Measurements from ENCODE around the gene DYNLL2. TPM values are rescaled to one million over a fixed set of nuclear protein-coding genes. Genes with fewer than 3 reads are reported as not detected.

Gene DYNLL2
- total and polyA plus RNA-seq, 9 of the 15 experiments (the other 6 are each of a cell fraction or from before 2014, with no cell fraction given): 1.8 to 24.5 (median 13.0) TPM

DNA sequence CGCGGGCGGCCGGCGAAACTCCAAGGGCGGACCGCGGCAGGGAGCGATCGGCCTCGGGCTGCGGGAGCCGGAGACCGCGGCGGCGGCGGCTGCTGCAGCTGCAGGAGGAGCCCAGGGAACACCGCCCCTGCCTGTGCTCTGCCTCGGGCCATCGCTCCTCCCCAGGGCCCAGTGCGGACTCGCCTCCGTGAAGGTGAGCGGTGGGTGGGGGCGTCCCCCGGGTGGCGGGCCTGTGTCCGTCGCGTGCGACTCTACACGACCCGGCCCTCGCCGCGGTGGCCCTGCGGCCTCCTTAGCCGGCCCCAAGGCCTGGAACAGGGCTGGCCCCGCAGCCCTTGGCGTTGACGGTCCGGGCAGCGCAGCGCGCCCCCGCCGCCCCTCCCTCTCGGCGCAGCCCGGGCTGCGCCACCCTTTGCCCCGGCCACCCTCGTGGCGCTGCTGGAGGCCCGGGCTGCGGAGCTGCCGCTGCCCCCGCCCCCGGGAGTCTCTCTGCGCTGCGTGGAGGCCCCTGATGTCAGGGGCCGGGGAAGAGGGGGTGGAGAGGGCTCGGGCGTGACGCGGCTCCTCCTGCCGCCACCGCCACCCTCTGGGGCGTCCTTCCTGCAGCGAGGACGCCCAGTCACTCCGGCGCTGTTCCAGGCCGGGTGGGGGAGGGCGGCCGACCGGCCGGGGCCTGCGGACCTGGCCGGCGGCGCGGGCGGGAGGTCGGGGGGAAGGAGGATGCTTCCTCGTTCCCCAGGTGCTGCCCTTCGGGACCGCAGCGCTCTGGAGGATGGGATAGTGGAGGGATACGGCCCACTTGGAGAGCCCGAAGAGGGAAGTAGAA, 485 bp downstream of the DYNLL2 start (continued):
- no peak for TF ChIP-seq WHSC1 (IDR thresholded peaks at IDR 0.05; ENCODE audit: low read length)
- 0 out of 2 replicates have a peak, but pooled peaks have one; percentile 24 for TF ChIP-seq FOXP1 (CRISPR knock-in tag; IDR thresholded peaks at IDR 0.05)
- no peak for TF ChIP-seq PCBP2 (IDR thresholded peaks at IDR 0.05; ENCODE audit: low read depth, low read length, poor library complexity, severe bottlenecking)
- TF ChIP-seq, protein P1, sequence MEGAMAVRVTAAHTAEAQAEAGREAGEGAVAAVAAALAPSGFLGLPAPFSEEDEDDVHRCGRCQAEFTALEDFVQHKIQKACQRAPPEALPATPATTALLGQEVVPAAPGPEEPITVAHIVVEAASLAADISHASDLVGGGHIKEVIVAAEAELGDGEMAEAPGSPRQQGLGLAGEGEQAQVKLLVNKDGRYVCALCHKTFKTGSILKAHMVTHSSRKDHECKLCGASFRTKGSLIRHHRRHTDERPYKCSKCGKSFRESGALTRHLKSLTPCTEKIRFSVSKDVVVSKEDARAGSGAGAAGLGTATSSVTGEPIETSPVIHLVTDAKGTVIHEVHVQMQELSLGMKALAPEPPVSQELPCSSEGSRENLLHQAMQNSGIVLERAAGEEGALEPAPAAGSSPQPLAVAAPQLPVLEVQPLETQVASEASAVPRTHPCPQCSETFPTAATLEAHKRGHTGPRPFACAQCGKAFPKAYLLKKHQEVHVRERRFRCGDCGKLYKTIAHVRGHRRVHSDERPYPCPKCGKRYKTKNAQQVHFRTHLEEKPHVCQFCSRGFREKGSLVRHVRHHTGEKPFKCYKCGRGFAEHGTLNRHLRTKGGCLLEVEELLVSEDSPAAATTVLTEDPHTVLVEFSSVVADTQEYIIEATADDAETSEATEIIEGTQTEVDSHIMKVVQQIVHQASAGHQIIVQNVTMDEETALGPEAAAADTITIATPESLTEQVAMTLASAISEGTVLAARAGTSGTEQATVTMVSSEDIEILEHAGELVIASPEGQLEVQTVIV (CRISPR knock-in tag; IDR thresholded peaks at IDR 0.05; ENCODE audit: borderline replicate concordance): no peak
- TF ChIP-seq TARDBP (IDR thresholded peaks at IDR 0.05): no peak
- 0 out of 2 replicates have a peak, but pooled peaks have one; percentile 19 for TF ChIP-seq CHD2 (IDR thresholded peaks at IDR 0.05; ENCODE audit: low read depth, low read length)
- TF ChIP-seq COPS2 (conservative IDR thresholded peaks at IDR 0.05): no peak
- no peak for TF ChIP-seq ZNF318 (IDR thresholded peaks at IDR 0.05; ENCODE audit: borderline replicate concordance in 1 of 2, low read depth in 1 of 2)
- TF ChIP-seq ZNF316 (IDR thresholded peaks at IDR 0.05): no peak
- TF ChIP-seq, protein P2, sequence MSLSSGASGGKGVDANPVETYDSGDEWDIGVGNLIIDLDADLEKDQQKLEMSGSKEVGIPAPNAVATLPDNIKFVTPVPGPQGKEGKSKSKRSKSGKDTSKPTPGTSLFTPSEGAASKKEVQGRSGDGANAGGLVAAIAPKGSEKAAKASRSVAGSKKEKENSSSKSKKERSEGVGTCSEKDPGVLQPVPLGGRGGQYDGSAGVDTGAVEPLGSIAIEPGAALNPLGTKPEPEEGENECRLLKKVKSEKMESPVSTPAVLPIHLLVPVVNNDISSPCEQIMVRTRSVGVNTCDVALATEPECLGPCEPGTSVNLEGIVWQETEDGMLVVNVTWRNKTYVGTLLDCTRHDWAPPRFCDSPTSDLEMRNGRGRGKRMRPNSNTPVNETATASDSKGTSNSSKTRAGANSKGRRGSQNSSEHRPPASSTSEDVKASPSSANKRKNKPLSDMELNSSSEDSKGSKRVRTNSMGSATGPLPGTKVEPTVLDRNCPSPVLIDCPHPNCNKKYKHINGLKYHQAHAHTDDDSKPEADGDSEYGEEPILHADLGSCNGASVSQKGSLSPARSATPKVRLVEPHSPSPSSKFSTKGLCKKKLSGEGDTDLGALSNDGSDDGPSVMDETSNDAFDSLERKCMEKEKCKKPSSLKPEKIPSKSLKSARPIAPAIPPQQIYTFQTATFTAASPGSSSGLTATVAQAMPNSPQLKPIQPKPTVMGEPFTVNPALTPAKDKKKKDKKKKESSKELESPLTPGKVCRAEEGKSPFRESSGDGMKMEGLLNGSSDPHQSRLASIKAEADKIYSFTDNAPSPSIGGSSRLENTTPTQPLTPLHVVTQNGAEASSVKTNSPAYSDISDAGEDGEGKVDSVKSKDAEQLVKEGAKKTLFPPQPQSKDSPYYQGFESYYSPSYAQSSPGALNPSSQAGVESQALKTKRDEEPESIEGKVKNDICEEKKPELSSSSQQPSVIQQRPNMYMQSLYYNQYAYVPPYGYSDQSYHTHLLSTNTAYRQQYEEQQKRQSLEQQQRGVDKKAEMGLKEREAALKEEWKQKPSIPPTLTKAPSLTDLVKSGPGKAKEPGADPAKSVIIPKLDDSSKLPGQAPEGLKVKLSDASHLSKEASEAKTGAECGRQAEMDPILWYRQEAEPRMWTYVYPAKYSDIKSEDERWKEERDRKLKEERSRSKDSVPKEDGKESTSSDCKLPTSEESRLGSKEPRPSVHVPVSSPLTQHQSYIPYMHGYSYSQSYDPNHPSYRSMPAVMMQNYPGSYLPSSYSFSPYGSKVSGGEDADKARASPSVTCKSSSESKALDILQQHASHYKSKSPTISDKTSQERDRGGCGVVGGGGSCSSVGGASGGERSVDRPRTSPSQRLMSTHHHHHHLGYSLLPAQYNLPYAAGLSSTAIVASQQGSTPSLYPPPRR (CRISPR knock-in tag; IDR thresholded peaks at IDR 0.05; ENCODE audit: borderline replicate concordance): no peak
